ENCODE measurements around the gene BIN1. TPM values are rescaled to one million over a fixed set of nuclear protein-coding genes. Genes with fewer than 3 reads are reported as not detected.

The BIN1 gene
- total RNA-seq, 4 donors from 2014 or later = 41.5 to 112 (median 57.8) TPM

DNA sequence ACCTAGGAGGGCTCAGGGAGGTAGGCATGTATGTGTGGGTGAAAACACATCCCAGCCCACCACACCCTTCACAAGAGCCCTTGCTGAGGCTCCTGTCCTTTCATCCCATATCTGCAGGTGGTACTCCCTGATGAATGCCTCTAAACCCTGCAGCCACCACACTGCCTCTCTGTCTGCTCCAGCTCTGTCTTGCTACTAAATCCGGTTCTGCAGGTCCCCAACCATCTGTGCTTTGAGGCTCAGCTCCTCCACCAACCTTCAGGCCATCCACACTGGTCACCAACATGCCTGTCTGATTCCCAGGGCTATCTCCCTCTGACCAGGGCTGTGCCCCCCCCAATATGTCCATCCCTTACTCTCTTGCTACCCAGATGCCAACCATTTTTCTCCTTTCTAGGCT lies 92.7 kb downstream of the BIN1 start:
- Histone ChIP-seq H3K4me3 (no peak overlapping the region), H3K27ac (no peak overlapping the region), H3K9me3 (no peaks in the 10 kb centered on the region), H3K36me3 (no peaks in the 10 kb centered on the region), H3K4me1 (no peaks in the 10 kb centered on the region), H3K27me3 (no peaks in the 10 kb centered on the region)
- no peak for DNase-seq
- intact Hi-C loops (cut with DNase I; ENCODE audit: low total_unique reads) = no loop called here
- TF ChIP-seq POLR2A (IDR thresholded peaks at IDR 0.05) = no peak
- TF ChIP-seq, protein P1, sequence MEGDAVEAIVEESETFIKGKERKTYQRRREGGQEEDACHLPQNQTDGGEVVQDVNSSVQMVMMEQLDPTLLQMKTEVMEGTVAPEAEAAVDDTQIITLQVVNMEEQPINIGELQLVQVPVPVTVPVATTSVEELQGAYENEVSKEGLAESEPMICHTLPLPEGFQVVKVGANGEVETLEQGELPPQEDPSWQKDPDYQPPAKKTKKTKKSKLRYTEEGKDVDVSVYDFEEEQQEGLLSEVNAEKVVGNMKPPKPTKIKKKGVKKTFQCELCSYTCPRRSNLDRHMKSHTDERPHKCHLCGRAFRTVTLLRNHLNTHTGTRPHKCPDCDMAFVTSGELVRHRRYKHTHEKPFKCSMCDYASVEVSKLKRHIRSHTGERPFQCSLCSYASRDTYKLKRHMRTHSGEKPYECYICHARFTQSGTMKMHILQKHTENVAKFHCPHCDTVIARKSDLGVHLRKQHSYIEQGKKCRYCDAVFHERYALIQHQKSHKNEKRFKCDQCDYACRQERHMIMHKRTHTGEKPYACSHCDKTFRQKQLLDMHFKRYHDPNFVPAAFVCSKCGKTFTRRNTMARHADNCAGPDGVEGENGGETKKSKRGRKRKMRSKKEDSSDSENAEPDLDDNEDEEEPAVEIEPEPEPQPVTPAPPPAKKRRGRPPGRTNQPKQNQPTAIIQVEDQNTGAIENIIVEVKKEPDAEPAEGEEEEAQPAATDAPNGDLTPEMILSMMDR (IDR thresholded peaks at IDR 0.05) = no peak

DNA sequence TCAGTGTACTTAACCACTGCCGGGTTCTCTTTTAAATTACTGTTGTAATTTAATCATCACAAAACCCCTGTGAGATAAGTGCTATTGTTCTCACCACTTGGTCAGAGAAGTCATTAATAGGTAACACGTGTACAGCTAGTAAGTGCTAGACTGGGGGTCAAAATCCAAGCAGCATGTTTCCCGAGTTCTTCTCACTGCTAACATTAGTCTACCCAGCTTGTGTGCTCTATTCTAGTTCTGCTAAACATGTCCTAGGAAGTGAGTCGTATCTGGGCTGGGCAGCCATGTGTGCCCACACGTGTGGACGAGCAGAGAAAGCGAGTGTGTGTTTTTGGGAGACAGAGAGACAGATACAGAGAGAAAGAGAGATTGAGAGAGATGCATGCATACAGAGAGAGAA lies 94.1 kb downstream of the BIN1 start:
- Histone ChIP-seq H3K4me1 (no peaks in the 10 kb centered on the region), H3K27me3 (no peaks in the 10 kb centered on the region), H3K27ac (peak overlapping the region; percentile 9 to 68), H3K9me3 (no peaks in the 10 kb centered on the region), H3K4me3 (no peak overlapping the region), H3K36me3 (no peaks in the 10 kb centered on the region)
- intact Hi-C loops (cut with DNase I; ENCODE audit: low total_unique reads) = no loop called here
- DNase-seq = no peak
- TF ChIP-seq POLR2A (IDR thresholded peaks at IDR 0.05) = no peak
- TF ChIP-seq, protein P1 (IDR thresholded peaks at IDR 0.05) = no peak

DNA sequence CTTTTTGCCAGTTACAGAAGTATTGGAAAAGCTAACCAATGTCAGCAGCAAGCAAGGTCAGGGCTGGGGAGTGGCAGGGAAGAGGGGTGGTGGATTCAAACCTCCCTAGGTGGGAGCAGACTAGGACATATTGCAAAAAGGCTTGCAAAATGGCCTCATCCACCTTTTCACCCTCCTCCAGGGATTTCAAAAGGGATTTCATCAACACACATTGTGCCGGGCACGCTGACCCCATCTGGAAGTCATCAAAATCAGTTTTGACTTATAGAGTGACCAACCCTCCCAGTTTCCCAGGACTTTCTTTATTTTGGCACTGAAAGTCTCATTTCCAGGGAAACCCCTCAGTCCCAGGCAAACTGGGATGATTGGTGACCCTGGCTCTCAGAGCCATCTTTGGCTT lies 94.7 kb downstream of the BIN1 start:
- TF ChIP-seq, protein P1 (IDR thresholded peaks at IDR 0.05) = no peak
- TF ChIP-seq POLR2A (IDR thresholded peaks at IDR 0.05) = no peak
- DNase-seq = peak; percentile 67 to 83
- intact Hi-C loops (cut with DNase I; ENCODE audit: low total_unique reads) = no loop called here
- no peak overlapping the region for H3K4me3 ChIP-seq
- no peaks in the 10 kb centered on the region for H3K4me1 ChIP-seq
- no peaks in the 10 kb centered on the region for H3K9me3 ChIP-seq
- no peaks in the 10 kb centered on the region for H3K27me3 ChIP-seq
- H3K36me3 ChIP-seq = no peaks in the 10 kb centered on the region
- peak overlapping the region; percentile 17 to 68 for H3K27ac ChIP-seq

DNA sequence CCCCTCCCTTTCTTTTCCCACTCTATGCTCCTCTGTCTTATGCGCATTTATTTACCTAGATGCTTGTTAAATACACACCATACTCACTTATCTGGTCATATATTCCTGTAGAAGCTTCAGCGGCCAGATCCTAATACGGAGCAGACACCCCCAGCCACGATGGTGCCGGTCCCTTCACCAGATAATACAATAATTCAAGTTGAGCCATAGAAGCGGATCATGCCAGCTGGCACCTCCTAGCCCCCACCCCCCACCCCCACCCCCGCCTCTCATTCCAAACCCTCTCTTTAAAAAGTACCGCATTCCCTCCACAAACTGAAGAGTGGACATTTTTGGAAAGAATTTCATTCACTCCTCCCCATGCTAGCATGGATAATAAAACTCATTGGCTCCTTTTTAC lies 95.2 kb downstream of the BIN1 start:
- intact Hi-C loops (cut with DNase I; ENCODE audit: low total_unique reads) = no loop called here
- no peaks in the 10 kb centered on the region for H3K36me3 ChIP-seq
- no peak for TF ChIP-seq POLR2A (IDR thresholded peaks at IDR 0.05)
- TF ChIP-seq, protein P1 (IDR thresholded peaks at IDR 0.05) = no peak

DNA sequence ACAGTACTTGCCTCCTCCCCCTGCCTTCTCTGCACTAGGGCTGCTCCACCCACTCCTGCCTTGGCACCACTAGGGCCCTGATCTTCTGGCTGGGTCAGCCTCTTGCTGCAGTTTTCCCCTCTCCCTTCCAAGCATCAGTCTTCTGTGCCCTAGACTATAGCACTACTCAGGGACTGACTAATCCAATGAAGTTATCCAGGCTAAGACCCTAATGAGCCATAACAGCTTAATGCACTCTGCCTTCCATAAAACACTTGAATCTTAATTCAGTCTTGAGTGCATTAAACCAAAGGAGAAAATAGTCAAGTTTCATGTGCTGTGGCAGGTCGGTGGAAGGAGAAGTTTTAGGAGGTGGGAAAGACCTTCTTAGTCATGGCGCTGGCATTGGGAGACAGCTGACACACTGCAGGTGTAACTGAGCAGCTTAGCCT lies 95.7 kb downstream of the BIN1 start:
- H3K9me3 ChIP-seq = no peaks in the 10 kb centered on the region
- H3K27me3 ChIP-seq = no peaks in the 10 kb centered on the region
- no peaks in the 10 kb centered on the region for H3K4me1 ChIP-seq
- peak overlapping the region; percentile 17 to 68 for H3K27ac ChIP-seq
- H3K4me3 ChIP-seq = no peak overlapping the region
- peak; percentile 40 to 67 for DNase-seq
- no peaks in the 10 kb centered on the region for H3K36me3 ChIP-seq
- TF ChIP-seq, protein P1 (IDR thresholded peaks at IDR 0.05) = no peak
- no peak for TF ChIP-seq POLR2A (IDR thresholded peaks at IDR 0.05)
- intact Hi-C loops (cut with DNase I; ENCODE audit: low total_unique reads) = no loop called here

More for the DNA sequence above, 95.2 kb downstream of the BIN1 start:
- peak; percentile 24 to 32 for DNase-seq
- no peak overlapping the region for H3K4me3 ChIP-seq
- H3K27me3 ChIP-seq = no peaks in the 10 kb centered on the region
- H3K4me1 ChIP-seq = no peaks in the 10 kb centered on the region
- no peaks in the 10 kb centered on the region for H3K9me3 ChIP-seq
- H3K27ac ChIP-seq = peak overlapping the region; percentile 17 to 68
